HFFc6 (cell line): ENCODE measurements around the gene PLEKHG4B. TPM values are rescaled to one million over a fixed set of nuclear protein-coding genes. Genes with fewer than 3 reads are reported as not detected.
A peak's percentile ranks its signal among the peaks of the same experiment; 100 is the strongest.

Experiments used
- DNase-seq: peaks from one replicate; pipeline ENCODE4 v3.0.0-alpha.2; 2018
- H3K27ac Mint-ChIP-seq: 2 replicates; pipeline ENCODE4 v1.8.0; 2020; ENCODE audit warnings: mild to moderate bottlenecking, mixed read lengths
- H3K27me3 Mint-ChIP-seq: 2 replicates; pipeline ENCODE4 v1.8.0; 2021; ENCODE audit warnings: mild to moderate bottlenecking, moderate library complexity, mixed read lengths; ENCODE audit not compliant: insufficient read depth
- H3K36me3 Mint-ChIP-seq: 2 replicates; pipeline ENCODE4 v1.8.0; 2021; ENCODE audit warnings: low read depth, mixed read lengths
- H3K4me1 Mint-ChIP-seq: 2 replicates; pipeline ENCODE4 v1.8.0; 2020; ENCODE audit warnings: low read depth, mixed read lengths
- H3K4me3 Mint-ChIP-seq: 2 replicates; pipeline ENCODE4 v1.8.0; 2020; ENCODE audit warnings: mild to moderate bottlenecking, moderate library complexity, mixed read lengths
- H3K9me3 Mint-ChIP-seq: 2 replicates; pipeline ENCODE4 v1.8.0; 2020; ENCODE audit warnings: mild to moderate bottlenecking, mixed read lengths
- total RNA-seq, 6 experiments: library from RNA; stranded (reverse); fragmentation: NEBNext Ultra II Directional; extraction: Animal tissue kit (Norgen Biotek cat#: 25700); gene quantifications; 2 replicates in 1 of 6; 3 replicates in 5 of 6; pipeline ENCODE4 v1.2.3, GENCODE V29; 2021
- TF ChIP-seq, protein P1 (sequence below): fragments of 200-600 bp; sonication (generic); IDR thresholded peaks from 2 replicates; pipeline ENCODE4 v1.5.0; 2021; ENCODE audit warnings: antibody characterized with exemption, mild to moderate bottlenecking

PLEKHG4B gene
- total RNA-seq, 6 experiments from 2014 or later, result 0.66 to 4.3 (median 3.9) TPM

DNA sequence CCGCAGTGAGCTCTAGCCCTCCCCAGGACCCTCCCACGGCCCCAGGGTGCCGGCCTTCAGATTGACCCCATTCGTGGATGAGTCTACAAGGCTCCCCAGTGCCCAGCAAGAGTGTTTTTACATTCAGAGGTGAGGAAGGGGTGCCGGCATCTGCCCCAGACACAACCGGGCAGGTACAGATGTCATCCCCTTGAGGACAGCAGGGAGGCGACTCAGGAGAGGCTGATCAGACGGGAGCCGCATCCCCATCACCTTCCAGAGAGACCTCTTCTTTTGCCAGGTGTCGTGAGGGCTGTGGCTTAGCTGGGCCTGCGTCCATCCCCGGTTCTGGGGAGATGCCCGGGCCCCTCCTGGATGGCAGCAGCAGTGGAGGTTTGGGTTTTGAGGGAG, 95.1 kb downstream of the PLEKHG4B start:
- H3K36me3 Mint-ChIP-seq, result no peaks in the 10 kb centered on the region
- peaks cover 8% of the 10 kb centered on the region for H3K27me3 Mint-ChIP-seq
- H3K4me1 Mint-ChIP-seq, result peaks cover 13% of the 10 kb centered on the region

DNA sequence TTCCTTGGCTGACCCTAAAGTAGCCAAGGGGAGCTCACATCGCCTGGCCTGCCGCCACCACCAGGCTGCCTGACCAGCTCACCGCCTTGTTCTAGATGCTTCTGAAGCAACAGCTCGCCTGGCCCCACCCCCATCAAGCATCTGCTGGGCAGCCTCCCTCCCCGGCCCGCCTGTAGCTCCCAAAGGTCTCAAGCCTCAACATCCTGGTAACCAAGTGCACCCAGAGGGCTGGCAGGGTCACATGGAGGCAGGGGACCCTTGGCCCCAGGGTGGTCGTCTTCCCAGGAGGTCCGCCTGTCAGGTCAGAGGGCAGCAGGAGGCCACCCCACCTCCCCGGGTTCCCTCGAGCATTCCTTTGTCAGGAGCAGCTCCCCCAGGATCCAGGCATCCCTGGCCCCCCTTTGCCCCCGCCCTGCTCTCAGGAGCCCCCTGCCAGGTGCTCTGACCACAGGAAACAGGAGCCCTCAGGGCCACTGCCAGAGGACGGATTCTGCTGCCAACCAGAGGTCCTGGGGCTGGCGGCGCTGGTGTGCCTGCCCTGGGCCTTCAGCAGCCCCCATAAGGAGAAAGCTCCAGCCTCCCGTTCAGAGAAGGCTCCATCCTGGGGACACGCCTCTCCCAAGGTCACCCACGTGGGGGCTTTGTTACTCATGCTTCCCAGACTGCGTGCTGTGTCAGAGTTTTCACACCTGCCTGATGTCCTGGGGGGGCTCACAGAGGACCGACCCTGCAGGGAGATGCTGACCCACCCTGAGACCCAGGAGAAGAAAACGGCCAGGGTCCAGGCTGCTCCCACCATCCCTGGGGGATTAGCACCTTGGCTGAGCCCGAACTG, 95.9 kb downstream of the PLEKHG4B start:
- Mint-ChIP-seq H3K36me3 (no peaks in the 10 kb centered on the region), H3K27me3 (peaks cover 8% of the 10 kb centered on the region), H3K4me1 (peaks cover 13% of the 10 kb centered on the region), H3K9me3 (no peaks in the 10 kb centered on the region), H3K27ac (no peak overlapping the region; the same call in 1 of the 2 replicates), H3K4me3 (peak overlapping the region; percentile 34; the same call in 1 of the 2 replicates)
- TF ChIP-seq, protein P1, sequence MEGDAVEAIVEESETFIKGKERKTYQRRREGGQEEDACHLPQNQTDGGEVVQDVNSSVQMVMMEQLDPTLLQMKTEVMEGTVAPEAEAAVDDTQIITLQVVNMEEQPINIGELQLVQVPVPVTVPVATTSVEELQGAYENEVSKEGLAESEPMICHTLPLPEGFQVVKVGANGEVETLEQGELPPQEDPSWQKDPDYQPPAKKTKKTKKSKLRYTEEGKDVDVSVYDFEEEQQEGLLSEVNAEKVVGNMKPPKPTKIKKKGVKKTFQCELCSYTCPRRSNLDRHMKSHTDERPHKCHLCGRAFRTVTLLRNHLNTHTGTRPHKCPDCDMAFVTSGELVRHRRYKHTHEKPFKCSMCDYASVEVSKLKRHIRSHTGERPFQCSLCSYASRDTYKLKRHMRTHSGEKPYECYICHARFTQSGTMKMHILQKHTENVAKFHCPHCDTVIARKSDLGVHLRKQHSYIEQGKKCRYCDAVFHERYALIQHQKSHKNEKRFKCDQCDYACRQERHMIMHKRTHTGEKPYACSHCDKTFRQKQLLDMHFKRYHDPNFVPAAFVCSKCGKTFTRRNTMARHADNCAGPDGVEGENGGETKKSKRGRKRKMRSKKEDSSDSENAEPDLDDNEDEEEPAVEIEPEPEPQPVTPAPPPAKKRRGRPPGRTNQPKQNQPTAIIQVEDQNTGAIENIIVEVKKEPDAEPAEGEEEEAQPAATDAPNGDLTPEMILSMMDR, result no peak
- no peak for DNase-seq

More for the DNA sequence above, 95.1 kb downstream of the PLEKHG4B start:
- Mint-ChIP-seq H3K9me3 (no peaks in the 10 kb centered on the region), H3K4me3 (no peak overlapping the region), H3K27ac (no peak overlapping the region)
- TF ChIP-seq, protein P1, result no peak
- DNase-seq, result no peak

DNA sequence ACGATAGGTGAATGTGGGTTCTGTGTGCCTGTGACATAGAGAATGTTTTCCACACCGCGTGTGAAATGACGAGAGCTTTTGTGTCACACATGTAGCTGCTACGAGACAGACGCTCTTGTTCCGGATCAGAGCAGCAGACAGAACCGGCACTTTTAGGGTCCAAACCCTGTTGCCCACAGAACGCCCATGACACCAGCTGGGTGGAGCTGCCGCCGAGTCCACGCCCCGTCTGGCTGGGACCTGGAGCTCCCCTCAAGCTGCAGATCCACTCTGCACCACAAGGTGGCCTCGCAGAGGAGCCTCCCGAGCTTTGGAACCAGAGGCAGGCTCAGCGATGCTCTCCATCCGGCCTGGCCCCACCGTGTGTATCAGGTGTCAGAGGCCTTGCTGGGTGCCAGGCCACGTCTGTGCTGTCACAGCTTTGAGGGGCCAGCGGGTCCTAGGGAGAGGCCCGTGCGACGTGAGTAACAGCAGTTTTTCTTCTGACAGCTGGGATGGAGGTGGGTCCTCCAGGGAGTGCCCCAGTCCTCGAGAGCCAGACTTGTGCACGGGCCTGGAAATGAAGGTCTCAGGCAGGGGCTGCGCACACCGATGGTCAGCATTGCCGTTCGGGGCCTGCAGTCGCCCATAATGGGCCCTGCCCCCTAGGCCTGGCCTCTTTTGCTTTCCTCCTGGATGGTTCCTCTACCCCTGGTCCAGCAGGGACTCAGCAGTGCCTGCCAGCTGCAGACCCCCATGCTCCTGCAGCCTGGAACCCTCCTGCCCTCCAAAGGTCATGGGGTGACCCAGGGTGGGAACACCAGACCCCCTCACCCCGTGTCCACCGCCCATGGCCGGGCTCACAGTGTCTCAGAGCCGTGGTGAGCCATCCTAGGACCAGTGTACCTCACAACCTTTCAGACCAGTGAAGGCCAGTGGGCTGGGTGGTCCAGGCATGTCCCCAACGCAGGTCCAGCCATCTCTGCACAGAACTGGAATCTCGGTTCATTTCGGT, 96.8 kb downstream of the PLEKHG4B start:
- TF ChIP-seq, protein P1, result peak; percentile 97
- Mint-ChIP-seq H3K4me3 (peak overlapping the region; percentile 34; the same call in 1 of the 2 replicates), H3K9me3 (no peaks in the 10 kb centered on the region), H3K27me3 (peaks cover 8% of the 10 kb centered on the region), H3K27ac (peak overlapping the region; percentile 36; the same call in 1 of the 2 replicates), H3K36me3 (no peaks in the 10 kb centered on the region), H3K4me1 (peaks cover 13% of the 10 kb centered on the region)
- peak; percentile 79 for DNase-seq

DNA sequence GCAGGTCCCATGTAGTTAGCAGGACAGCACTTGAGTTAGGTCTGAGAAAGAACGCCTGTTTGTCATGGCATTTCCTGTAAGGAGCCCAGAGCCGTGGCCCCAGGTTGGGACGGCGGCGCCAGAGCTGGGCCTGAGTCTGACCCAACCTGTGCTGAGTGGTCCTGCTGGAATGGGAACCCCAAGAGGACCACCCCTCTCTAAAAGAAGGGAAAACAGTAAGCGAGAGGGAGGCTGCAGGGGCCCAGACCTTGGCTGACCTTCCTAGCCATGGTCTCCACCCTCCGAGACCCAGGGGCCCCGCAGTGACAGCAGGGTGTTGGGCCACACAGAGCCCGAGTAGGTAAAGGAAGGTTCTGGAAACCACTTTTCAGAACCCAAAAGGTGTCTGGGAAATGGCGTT, 97.5 kb downstream of the PLEKHG4B start:
- H3K4me3 Mint-ChIP-seq, result no peak overlapping the region
- TF ChIP-seq, protein P1, result no peak
- H3K4me1 Mint-ChIP-seq, result peaks cover 8% of the 10 kb centered on the region; the same call in 1 of the 2 replicates
- H3K27ac Mint-ChIP-seq, result no peak overlapping the region
- no peaks in the 10 kb centered on the region for H3K9me3 Mint-ChIP-seq
- H3K36me3 Mint-ChIP-seq, result no peaks in the 10 kb centered on the region
- H3K27me3 Mint-ChIP-seq, result peaks cover 8% of the 10 kb centered on the region
- no peak for DNase-seq

DNA sequence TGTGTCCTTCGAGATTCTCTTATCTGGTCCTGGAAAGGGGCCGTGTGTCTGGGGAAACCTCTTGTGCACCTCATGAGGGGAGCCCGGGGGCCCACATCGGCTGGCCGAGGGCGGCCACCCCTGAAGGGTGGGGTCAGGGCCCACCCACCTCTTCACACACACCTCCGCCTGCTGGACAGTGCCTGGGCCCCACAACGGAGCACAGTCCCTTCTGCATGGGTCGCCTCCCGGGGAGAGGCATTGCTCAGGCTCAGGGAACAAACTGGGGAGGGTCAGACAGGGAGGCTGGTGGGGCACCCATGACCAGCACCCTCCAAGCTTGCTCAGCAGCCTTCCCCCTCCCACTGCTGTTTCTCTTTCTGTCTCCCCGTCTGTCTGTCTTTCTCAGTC, 98.0 kb downstream of the PLEKHG4B start:
- TF ChIP-seq, protein P1, result no peak
- H3K36me3 Mint-ChIP-seq, result no peaks in the 10 kb centered on the region
- H3K4me1 Mint-ChIP-seq, result peaks cover 8% of the 10 kb centered on the region; the same call in 1 of the 2 replicates
- H3K27me3 Mint-ChIP-seq, result peaks cover 6% of the 10 kb centered on the region
- H3K27ac Mint-ChIP-seq, result no peak overlapping the region
- no peak overlapping the region for H3K4me3 Mint-ChIP-seq
- DNase-seq, result no peak
- H3K9me3 Mint-ChIP-seq, result no peaks in the 10 kb centered on the region
